Measurements from ENCODE around the gene AKAP7.

DNA sequence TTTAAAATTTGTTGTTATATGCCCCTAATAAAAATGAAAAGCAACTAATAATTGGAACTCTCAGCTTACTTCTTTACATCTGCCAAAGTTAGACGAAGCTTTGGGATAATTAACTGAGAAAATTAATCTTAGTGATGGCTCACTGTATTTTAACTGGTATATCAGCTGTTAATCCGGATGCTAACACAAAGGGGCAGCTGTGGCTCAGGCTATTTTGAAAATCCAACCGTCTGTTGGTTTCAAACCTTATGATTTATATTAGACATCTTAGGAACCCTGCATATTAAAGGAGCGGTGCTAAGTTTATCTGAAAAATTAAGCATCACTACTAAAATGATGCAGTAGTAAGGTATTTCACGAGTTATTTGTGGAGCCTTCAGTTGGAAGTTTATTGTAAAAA is 96.6 kb downstream of the AKAP7 start:
- TF ChIP-seq, protein P1, sequence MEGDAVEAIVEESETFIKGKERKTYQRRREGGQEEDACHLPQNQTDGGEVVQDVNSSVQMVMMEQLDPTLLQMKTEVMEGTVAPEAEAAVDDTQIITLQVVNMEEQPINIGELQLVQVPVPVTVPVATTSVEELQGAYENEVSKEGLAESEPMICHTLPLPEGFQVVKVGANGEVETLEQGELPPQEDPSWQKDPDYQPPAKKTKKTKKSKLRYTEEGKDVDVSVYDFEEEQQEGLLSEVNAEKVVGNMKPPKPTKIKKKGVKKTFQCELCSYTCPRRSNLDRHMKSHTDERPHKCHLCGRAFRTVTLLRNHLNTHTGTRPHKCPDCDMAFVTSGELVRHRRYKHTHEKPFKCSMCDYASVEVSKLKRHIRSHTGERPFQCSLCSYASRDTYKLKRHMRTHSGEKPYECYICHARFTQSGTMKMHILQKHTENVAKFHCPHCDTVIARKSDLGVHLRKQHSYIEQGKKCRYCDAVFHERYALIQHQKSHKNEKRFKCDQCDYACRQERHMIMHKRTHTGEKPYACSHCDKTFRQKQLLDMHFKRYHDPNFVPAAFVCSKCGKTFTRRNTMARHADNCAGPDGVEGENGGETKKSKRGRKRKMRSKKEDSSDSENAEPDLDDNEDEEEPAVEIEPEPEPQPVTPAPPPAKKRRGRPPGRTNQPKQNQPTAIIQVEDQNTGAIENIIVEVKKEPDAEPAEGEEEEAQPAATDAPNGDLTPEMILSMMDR (IDR thresholded peaks at IDR 0.05): no peak
- no peak for TF ChIP-seq ZFX (IDR thresholded peaks at IDR 0.05; ENCODE audit: borderline replicate concordance)

Data from 22Rv1 (cell line).